SIG-M5 (cell line): ENCODE measurements around the gene FMN2.

ENCODE experiments used
- DNase-seq: peaks from one replicate; lab custom pipeline; 2025; lab: John Stamatoyannopoulos, UW

Gene FMN2

GRCh38 chr1:240098534-240098933 is 6.9 kb downstream of the FMN2 start:
- DNase-seq, result no peak

- no peak for DNase-seq
Measured at GRCh38 chr1:240099329-240099728, 7.6 kb downstream of the FMN2 start.

GRCh38 chr1:240099748-240100147 is 8.1 kb downstream of the FMN2 start:
- no peak for DNase-seq

GRCh38 chr1:240100371-240100934 is 8.8 kb downstream of the FMN2 start:
- no peak for DNase-seq

- DNase-seq, result no peak
Measured at GRCh38 chr1:240101306-240101705, 9.6 kb downstream of the FMN2 start.

GRCh38 chr1:240101737-240102136 is 10.1 kb downstream of the FMN2 start:
- no peak for DNase-seq

GRCh38 chr1:240104672-240105071 is 13.0 kb downstream of the FMN2 start:
- no peak for DNase-seq

- DNase-seq, result no peak
Measured at GRCh38 chr1:240107058-240107684, 15.5 kb downstream of the FMN2 start.

- no peak for DNase-seq
Measured at GRCh38 chr1:240109130-240109529, 17.4 kb downstream of the FMN2 start.

- no peak for DNase-seq
Measured at GRCh38 chr1:240109920-240110636, 18.4 kb downstream of the FMN2 start.

GRCh38 chr1:240111558-240111957 is 19.9 kb downstream of the FMN2 start:
- DNase-seq, result no peak

- DNase-seq, result no peak
Measured at GRCh38 chr1:240114222-240114621, 22.5 kb downstream of the FMN2 start.

GRCh38 chr1:240115831-240116230 is 24.1 kb downstream of the FMN2 start:
- DNase-seq, result no peak

GRCh38 chr1:240116831-240117769 is 25.4 kb downstream of the FMN2 start:
- DNase-seq, result no peak

- no peak for DNase-seq
Measured at GRCh38 chr1:240117930-240118329, 26.2 kb downstream of the FMN2 start.

GRCh38 chr1:240122639-240123613 is 31.2 kb downstream of the FMN2 start:
- DNase-seq, result no peak

GRCh38 chr1:240126821-240127220 is 35.1 kb downstream of the FMN2 start:
- no peak for DNase-seq

- DNase-seq, result no peak
Measured at GRCh38 chr1:240128366-240128765, 36.7 kb downstream of the FMN2 start.

- no peak for DNase-seq
Measured at GRCh38 chr1:240134113-240134512, 42.4 kb downstream of the FMN2 start.

- DNase-seq, result no peak
Measured at GRCh38 chr1:240134596-240134995, 42.9 kb downstream of the FMN2 start.

GRCh38 chr1:240136402-240136801 is 44.7 kb downstream of the FMN2 start:
- no peak for DNase-seq
